ENCODE results near the gene USPL1.

GRCh38 chr13:30638301-30638700 lies 20.6 kb downstream of the USPL1 start:
- TF ChIP-seq, protein P1, sequence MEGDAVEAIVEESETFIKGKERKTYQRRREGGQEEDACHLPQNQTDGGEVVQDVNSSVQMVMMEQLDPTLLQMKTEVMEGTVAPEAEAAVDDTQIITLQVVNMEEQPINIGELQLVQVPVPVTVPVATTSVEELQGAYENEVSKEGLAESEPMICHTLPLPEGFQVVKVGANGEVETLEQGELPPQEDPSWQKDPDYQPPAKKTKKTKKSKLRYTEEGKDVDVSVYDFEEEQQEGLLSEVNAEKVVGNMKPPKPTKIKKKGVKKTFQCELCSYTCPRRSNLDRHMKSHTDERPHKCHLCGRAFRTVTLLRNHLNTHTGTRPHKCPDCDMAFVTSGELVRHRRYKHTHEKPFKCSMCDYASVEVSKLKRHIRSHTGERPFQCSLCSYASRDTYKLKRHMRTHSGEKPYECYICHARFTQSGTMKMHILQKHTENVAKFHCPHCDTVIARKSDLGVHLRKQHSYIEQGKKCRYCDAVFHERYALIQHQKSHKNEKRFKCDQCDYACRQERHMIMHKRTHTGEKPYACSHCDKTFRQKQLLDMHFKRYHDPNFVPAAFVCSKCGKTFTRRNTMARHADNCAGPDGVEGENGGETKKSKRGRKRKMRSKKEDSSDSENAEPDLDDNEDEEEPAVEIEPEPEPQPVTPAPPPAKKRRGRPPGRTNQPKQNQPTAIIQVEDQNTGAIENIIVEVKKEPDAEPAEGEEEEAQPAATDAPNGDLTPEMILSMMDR (IDR thresholded peaks at IDR 0.05): no peak
- TF ChIP-seq, protein P2, sequence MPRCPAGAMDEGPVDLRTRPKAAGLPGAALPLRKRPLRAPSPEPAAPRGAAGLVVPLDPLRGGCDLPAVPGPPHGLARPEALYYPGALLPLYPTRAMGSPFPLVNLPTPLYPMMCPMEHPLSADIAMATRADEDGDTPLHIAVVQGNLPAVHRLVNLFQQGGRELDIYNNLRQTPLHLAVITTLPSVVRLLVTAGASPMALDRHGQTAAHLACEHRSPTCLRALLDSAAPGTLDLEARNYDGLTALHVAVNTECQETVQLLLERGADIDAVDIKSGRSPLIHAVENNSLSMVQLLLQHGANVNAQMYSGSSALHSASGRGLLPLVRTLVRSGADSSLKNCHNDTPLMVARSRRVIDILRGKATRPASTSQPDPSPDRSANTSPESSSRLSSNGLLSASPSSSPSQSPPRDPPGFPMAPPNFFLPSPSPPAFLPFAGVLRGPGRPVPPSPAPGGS (IDR thresholded peaks at IDR 0.05): no peak
- TF ChIP-seq MAX (IDR thresholded peaks at IDR 0.05): no peak
- no peak for TF ChIP-seq NR3C1 (IDR thresholded peaks at IDR 0.05)
- TF ChIP-seq USF2 (IDR thresholded peaks at IDR 0.05): no peak
- TF ChIP-seq, protein P3, sequence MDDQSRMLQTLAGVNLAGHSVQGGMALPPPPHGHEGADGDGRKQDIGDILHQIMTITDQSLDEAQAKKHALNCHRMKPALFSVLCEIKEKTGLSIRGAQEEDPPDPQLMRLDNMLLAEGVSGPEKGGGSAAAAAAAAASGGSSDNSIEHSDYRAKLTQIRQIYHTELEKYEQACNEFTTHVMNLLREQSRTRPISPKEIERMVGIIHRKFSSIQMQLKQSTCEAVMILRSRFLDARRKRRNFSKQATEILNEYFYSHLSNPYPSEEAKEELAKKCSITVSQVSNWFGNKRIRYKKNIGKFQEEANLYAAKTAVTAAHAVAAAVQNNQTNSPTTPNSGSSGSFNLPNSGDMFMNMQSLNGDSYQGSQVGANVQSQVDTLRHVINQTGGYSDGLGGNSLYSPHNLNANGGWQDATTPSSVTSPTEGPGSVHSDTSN (IDR thresholded peaks at IDR 0.05): no peak

Data from A549 (cell line).